ENCODE data around the gene NPY. TPM values are rescaled to one million over a fixed set of nuclear protein-coding genes. Genes with fewer than 3 reads are reported as not detected.
"Not testable (repeated sequence)": the region's sequence is repeated elsewhere in the genome, so short reads cannot be mapped to it uniquely, and the experiment has no call there.

The NPY gene
- total RNA-seq, result not detected

- peak; percentile 72 for ATAC-seq
- peaks cover 51% of the 10 kb centered on the region for H3K27me3 Mint-ChIP-seq (ENCODE audit: low read depth)
- ChIA-PET CTCF (no interaction called here), POLR2A (no interaction called here)
- peaks cover 2% of the 10 kb centered on the region for H3K36me3 Mint-ChIP-seq (ENCODE audit: low read depth)
- H3K4me3 Mint-ChIP-seq, result peak within 1 kb of the TSS; percentile 24
- no peak within 1 kb of the TSS for H3K27ac Mint-ChIP-seq
- no peaks in the 10 kb centered on the region for H3K9me3 Mint-ChIP-seq (ENCODE audit: insufficient read depth)
- H3K4me1 Mint-ChIP-seq (ENCODE audit: low read depth), result peaks cover 16% of the 10 kb centered on the region
- peak; percentile 28 for DNase-seq
Observed at GRCh38 chr7:24283897-24284698, at the start of gene NPY. NPY (plus strand) TSS chr7:24284190; CDS start chr7:24285241, 1,051 bp downstream.

- ATAC-seq (no peak), DNase-seq (no peak)
- ChIA-PET POLR2A (no interaction called here), CTCF (no interaction called here)
- H3K9me3 Mint-ChIP-seq (ENCODE audit: insufficient read depth), result no peaks in the 10 kb centered on the region
- H3K27me3 Mint-ChIP-seq (ENCODE audit: low read depth), result peaks cover 9% of the 10 kb centered on the region
- no peaks in the 10 kb centered on the region for H3K36me3 Mint-ChIP-seq (ENCODE audit: low read depth)
- H3K4me3 Mint-ChIP-seq, result no peak overlapping the region
- no peaks in the 10 kb centered on the region for H3K4me1 Mint-ChIP-seq (ENCODE audit: low read depth)
- no peak overlapping the region for H3K27ac Mint-ChIP-seq
Observed at GRCh38 chr7:24239260-24239659, 44.7 kb upstream of the NPY start.

- no peak for ATAC-seq
- peaks cover 8% of the 10 kb centered on the region for H3K27me3 Mint-ChIP-seq (ENCODE audit: low read depth)
- ChIA-PET CTCF (no interaction called here), POLR2A (no interaction called here)
- H3K27ac Mint-ChIP-seq, result no peak overlapping the region
- no peaks in the 10 kb centered on the region for H3K4me1 Mint-ChIP-seq (ENCODE audit: low read depth)
- DNase-seq, result no peak
- no peak overlapping the region for H3K4me3 Mint-ChIP-seq
- H3K9me3 Mint-ChIP-seq (ENCODE audit: insufficient read depth), result no peaks in the 10 kb centered on the region
- no peaks in the 10 kb centered on the region for H3K36me3 Mint-ChIP-seq (ENCODE audit: low read depth)
Observed at GRCh38 chr7:24241206-24241605, 42.8 kb upstream of the NPY start.

- no peak for DNase-seq
- peaks cover 6% of the 10 kb centered on the region for H3K27me3 Mint-ChIP-seq (ENCODE audit: low read depth)
- no peaks in the 10 kb centered on the region for H3K9me3 Mint-ChIP-seq (ENCODE audit: insufficient read depth)
- ATAC-seq, result no peak
- ChIA-PET CTCF (no interaction called here), POLR2A (no interaction called here)
- no peak overlapping the region for H3K27ac Mint-ChIP-seq
- H3K4me3 Mint-ChIP-seq, result no peak overlapping the region
- H3K36me3 Mint-ChIP-seq (ENCODE audit: low read depth), result no peaks in the 10 kb centered on the region
- H3K4me1 Mint-ChIP-seq (ENCODE audit: low read depth), result no peaks in the 10 kb centered on the region
Observed at GRCh38 chr7:24244554-24244953, 39.4 kb upstream of the NPY start.

GRCh38 chr7:24245362-24245761 lies 38.6 kb upstream of the NPY start:
- ATAC-seq, result no peak
- ChIA-PET CTCF (no interaction called here), POLR2A (no interaction called here)
- no peak for DNase-seq
- H3K4me3 Mint-ChIP-seq, result no peak overlapping the region
- H3K27me3 Mint-ChIP-seq (ENCODE audit: low read depth), result peaks cover 6% of the 10 kb centered on the region
- H3K27ac Mint-ChIP-seq, result no peak overlapping the region
- no peaks in the 10 kb centered on the region for H3K9me3 Mint-ChIP-seq (ENCODE audit: insufficient read depth)
- H3K4me1 Mint-ChIP-seq (ENCODE audit: low read depth), result no peaks in the 10 kb centered on the region
- no peaks in the 10 kb centered on the region for H3K36me3 Mint-ChIP-seq (ENCODE audit: low read depth)

- H3K4me1 Mint-ChIP-seq (ENCODE audit: low read depth), result peaks cover 8% of the 10 kb centered on the region
- CTCF ChIA-PET, result no interaction called here
Observed at GRCh38 chr7:24249266-24249665, 34.7 kb upstream of the NPY start.

GRCh38 chr7:24251568-24251967 lies 32.4 kb upstream of the NPY start:
- ChIA-PET CTCF (no interaction called here), POLR2A (no interaction called here)
- Mint-ChIP-seq H3K4me3 (no peak overlapping the region), H3K27me3 (ENCODE audit: low read depth) (peaks cover 10% of the 10 kb centered on the region), H3K36me3 (ENCODE audit: low read depth) (no peaks in the 10 kb centered on the region), H3K9me3 (ENCODE audit: insufficient read depth) (peaks cover 9% of the 10 kb centered on the region), H3K27ac (no peak overlapping the region), H3K4me1 (ENCODE audit: low read depth) (peaks cover 23% of the 10 kb centered on the region)
- DNase-seq, result no peak
- ATAC-seq, result no peak

More at GRCh38 chr7:24249266-24249665, 34.7 kb upstream of the NPY start:
- Mint-ChIP-seq H3K36me3 (ENCODE audit: low read depth) (no peaks in the 10 kb centered on the region), H3K9me3 (ENCODE audit: insufficient read depth) (peaks cover 9% of the 10 kb centered on the region), H3K27ac (no peak overlapping the region), H3K27me3 (ENCODE audit: low read depth) (peaks cover 3% of the 10 kb centered on the region), H3K4me3 (no peak overlapping the region)
- ATAC-seq, result no peak
- POLR2A ChIA-PET, result no interaction called here
- no peak for DNase-seq

- ATAC-seq (no peak), DNase-seq (peak; percentile 23)
- peaks cover 23% of the 10 kb centered on the region for H3K4me1 Mint-ChIP-seq (ENCODE audit: low read depth)
- POLR2A ChIA-PET, result no interaction called here
- H3K36me3 Mint-ChIP-seq (ENCODE audit: low read depth), result no peaks in the 10 kb centered on the region
- no peak overlapping the region for H3K27ac Mint-ChIP-seq
- H3K27me3 Mint-ChIP-seq (ENCODE audit: low read depth), result peaks cover 16% of the 10 kb centered on the region
- peaks cover 9% of the 10 kb centered on the region for H3K9me3 Mint-ChIP-seq (ENCODE audit: insufficient read depth)
- no peak overlapping the region for H3K4me3 Mint-ChIP-seq
- CTCF ChIA-PET, result no interaction called here
Observed at GRCh38 chr7:24255139-24255538, 28.9 kb upstream of the NPY start.

GRCh38 chr7:24258324-24258723 lies 25.7 kb upstream of the NPY start:
- H3K4me3 Mint-ChIP-seq; H3K27ac Mint-ChIP-seq; H3K36me3 Mint-ChIP-seq (ENCODE audit: low read depth); ATAC-seq; DNase-seq; H3K9me3 Mint-ChIP-seq (ENCODE audit: insufficient read depth); POLR2A ChIA-PET; CTCF ChIA-PET: not testable (repeated sequence)
- peaks cover 20% of the 10 kb centered on the region for H3K4me1 Mint-ChIP-seq (ENCODE audit: low read depth)
- H3K27me3 Mint-ChIP-seq (ENCODE audit: low read depth), result peaks cover 18% of the 10 kb centered on the region

- ChIA-PET POLR2A (no interaction called here), CTCF (no interaction called here)
- Mint-ChIP-seq H3K27ac (no peak overlapping the region), H3K27me3 (ENCODE audit: low read depth) (peaks cover 19% of the 10 kb centered on the region), H3K36me3 (ENCODE audit: low read depth) (no peaks in the 10 kb centered on the region), H3K9me3 (ENCODE audit: insufficient read depth) (no peaks in the 10 kb centered on the region), H3K4me3 (no peak overlapping the region), H3K4me1 (ENCODE audit: low read depth) (no peaks in the 10 kb centered on the region)
- ATAC-seq (no peak), DNase-seq (no peak)
Observed at GRCh38 chr7:24271938-24272337, 12.1 kb upstream of the NPY start.

GRCh38 chr7:24279512-24279911 lies 4.5 kb upstream of the NPY start:
- ChIA-PET POLR2A (no interaction called here), CTCF (interaction anchor here (1.4 kb wide), 1 partner anchor 11 kb away, joined by 7 read pairs; no protein-coding TSS in a partner anchor)
- peaks cover 8% of the 10 kb centered on the region for H3K4me1 Mint-ChIP-seq (ENCODE audit: low read depth)
- ATAC-seq (no peak), DNase-seq (no peak)
- no peaks in the 10 kb centered on the region for H3K9me3 Mint-ChIP-seq (ENCODE audit: insufficient read depth)
- H3K36me3 Mint-ChIP-seq (ENCODE audit: low read depth), result peaks cover 2% of the 10 kb centered on the region
- no peak overlapping the region for H3K4me3 Mint-ChIP-seq
- peaks cover 32% of the 10 kb centered on the region for H3K27me3 Mint-ChIP-seq (ENCODE audit: low read depth)
- no peak overlapping the region for H3K27ac Mint-ChIP-seq

GRCh38 chr7:24283554-24283896 lies 465 bp upstream of the NPY start:
- ATAC-seq, result peak; percentile 27
- Mint-ChIP-seq H3K4me1 (ENCODE audit: low read depth) (peaks cover 16% of the 10 kb centered on the region), H3K27ac (no peak overlapping the region), H3K27me3 (ENCODE audit: low read depth) (peaks cover 47% of the 10 kb centered on the region), H3K4me3 (no peak overlapping the region), H3K9me3 (ENCODE audit: insufficient read depth) (no peaks in the 10 kb centered on the region), H3K36me3 (ENCODE audit: low read depth) (peaks cover 2% of the 10 kb centered on the region)
- ChIA-PET CTCF (no interaction called here), POLR2A (no interaction called here)
- DNase-seq, result no peak

All from activated CD8-positive, alpha-beta T cell treated with anti-CD3 and anti-CD28 coated beads, Interleukin-2, amount 10 ng/mL, durations not matched to agents 7 days and 5 days (primary cell).